HG03060 (cell line): Measurements from ENCODE around the gene SPPL3.

Experiments used
- ATAC-seq: cut with Tn5 transposase; IDR thresholded peaks from one replicate; pipeline ENCODE4 v1.9.1; 2021; ENCODE audit warnings: low read depth, moderate number of reproducible peaks; ENCODE audit not compliant: unreplicated experiment

The SPPL3 gene

DNA sequence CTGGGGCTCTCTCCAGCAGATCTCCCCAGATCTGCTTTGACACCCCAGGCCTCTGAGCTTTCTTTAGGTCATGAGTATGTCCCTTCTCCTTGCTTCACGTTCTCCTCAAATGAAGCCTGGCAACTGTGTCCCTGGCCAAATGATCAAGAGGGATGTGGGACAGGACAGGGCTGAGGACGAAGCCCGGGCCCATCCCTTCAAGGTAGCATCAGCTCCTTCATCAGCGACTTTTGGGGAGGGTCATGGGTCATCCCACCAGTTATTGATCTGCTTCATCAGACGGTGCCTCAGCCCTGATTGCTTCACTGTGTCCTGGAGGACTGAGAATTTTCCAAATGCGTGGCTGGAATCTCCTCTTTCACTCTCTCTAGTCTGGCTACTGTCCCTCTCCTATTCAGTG, 146.2 kb downstream of the SPPL3 start:
- ATAC-seq = no peak

DNA sequence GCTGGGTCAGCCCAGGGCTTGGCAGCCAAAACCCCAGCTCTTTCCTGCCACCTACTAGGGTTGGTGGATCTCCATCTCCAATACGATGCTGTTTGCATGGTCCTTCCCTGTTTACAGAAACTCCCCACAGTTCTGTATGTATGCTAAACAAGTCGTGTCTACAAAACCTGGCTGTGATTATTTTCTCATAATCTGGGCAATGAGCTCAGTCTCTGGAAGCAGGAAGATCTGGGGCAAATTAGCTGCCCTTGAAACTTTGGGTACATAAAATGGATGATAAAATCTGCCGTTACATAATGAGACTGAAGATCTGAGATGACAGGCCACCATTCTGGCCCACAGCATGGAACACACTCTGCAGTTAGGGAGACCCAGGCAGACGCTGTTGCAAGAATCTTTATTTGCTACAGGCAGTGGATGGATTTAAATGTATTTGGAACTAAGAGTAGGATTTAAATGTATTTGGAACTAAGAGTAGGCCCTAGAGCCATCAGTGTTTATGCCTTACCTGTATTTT, 146.9 kb downstream of the SPPL3 start:
- ATAC-seq = no peak

DNA sequence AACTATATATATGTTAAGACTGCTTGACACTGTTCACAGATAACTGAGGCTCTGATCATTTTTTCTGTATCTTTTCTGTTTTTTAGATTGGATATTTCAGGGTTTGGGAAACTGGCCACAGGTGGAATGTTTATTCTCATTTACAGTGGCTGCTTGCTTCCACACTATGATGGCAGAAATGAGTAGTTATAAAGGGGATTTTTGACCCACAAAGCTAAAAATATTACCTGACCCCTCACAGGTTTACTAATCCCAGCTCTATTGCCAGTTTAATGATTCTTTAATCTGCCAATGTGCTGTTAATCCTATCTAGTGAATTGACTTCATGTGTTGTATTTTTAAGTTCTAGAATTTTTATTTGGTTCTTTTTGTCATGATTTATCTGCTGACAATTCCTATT, 148.9 kb downstream of the SPPL3 start:
- no peak for ATAC-seq

DNA sequence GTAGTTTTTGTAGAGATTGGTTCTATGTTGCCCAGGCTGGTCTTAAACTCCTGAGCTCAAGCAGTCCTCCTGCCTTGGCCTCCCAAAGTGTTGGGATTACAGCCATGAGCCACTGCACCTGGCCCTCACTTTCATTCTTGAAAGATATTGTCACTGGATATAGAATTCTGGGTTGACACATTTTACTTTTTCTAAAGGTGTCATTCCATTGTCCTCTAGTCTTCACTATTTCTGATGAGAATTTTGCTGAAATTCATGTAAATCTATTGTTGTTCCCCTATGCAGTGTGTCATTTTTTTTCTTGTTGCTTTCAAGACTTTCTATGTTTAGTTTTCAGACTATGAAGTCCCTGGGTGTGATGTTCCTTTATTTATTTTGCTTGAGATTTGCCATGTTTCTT, 149.4 kb downstream of the SPPL3 start:
- no peak for ATAC-seq

DNA sequence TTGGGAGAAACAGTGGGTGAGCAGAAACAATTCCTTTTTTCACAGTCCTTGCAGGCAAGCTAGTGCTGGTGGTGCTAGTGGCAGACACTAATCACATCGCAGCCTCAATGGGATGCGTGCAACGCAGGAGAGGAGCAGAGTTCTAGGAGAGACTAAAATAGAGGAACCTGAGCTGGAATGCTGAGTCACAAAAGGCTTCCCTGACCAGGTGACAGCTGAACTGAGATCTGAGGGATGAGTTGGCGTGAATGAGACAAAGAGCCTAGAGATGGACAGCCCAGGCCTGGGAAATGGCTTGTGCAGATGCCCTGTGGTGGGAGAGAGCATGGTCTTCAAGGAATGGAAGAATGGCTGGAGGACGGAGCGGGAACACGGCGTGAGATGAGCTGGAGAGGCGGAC, 152.8 kb downstream of the SPPL3 start:
- no peak for ATAC-seq

DNA sequence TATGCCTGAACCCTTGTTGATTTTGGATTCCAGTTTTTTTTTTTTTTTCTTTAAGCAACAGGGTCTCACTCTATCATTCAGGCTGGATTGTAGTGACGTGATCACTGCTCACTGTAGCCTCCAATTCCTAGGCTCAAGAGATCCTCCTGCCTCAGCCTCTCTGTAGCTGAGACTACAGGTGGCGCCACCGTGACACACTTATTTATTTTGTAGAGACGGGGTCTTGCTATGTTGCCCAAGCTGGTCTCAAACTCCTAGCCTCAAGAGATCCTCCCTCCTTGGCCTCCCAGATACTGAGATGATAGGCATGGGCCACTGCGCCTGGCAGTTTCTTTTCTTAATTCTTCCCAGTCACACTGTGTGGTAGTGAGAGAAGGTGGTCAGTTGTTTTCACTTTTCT, 153.4 kb downstream of the SPPL3 start:
- ATAC-seq = no peak

DNA sequence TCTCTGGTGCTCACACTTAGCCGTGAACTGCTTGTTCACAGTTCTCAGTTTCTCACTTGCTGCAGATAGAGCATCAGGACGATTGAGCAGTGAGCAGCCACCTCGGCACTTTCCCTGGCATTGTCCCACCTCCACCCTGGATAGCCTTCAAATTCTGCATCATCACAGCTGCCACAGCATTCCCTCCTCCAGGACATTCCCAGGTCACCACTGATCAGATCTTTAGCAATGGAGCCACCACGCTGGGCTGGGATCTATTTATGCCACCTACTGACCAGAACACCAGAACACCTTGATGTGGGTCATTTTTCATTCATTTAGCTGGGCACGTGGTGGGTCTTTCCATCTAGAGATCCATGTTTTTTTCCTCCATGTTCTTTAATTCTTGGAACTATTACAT, 154.9 kb downstream of the SPPL3 start:
- no peak for ATAC-seq

DNA sequence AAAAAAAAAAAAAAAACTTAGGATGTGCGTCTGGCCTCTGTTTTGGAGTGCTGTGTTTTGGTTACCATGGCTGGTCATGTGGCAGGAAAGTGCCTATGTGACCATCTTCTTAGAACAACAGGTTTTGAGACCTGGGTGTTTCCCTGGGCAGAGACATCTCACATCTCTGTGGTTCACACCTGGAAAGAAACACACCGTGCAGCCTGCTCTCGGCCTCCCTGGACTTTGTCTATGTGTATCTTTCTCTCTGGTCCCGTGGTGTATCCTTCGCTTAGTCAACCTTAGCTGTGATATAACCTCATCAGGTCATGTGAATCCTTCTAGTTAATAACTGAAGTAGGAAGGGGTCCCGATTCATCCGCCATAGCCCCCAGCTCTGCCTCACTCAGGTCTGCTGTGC, 155.9 kb downstream of the SPPL3 start:
- ATAC-seq = no peak

DNA sequence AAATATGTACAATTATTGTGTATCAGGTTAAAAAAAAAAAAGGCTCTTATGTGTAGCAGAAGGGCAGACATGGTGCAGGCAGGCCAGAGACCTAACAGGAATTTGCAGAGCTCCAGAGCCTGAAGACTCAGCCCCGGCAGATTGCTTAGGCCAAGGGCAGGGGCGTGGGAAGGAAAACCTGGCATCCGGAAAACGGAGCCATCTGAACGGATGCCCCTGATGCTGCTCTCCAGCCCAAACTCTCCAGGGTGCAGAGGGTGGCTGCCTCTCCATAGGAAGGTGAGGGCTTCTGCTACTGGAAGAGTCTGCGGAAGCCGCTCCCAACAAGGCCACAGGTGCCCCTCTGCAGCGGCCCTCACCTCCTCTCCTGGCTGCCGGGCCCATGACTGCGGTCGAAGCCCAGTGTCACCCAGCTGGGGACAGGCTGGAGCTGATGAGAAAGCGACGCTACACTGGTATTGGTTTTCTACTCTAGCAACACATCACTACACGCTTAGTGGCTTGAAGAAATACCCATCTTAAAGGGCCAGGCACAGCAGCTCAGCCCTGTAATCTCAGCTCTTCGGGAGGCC, 159.2 kb downstream of the SPPL3 start:
- ATAC-seq = no peak

DNA sequence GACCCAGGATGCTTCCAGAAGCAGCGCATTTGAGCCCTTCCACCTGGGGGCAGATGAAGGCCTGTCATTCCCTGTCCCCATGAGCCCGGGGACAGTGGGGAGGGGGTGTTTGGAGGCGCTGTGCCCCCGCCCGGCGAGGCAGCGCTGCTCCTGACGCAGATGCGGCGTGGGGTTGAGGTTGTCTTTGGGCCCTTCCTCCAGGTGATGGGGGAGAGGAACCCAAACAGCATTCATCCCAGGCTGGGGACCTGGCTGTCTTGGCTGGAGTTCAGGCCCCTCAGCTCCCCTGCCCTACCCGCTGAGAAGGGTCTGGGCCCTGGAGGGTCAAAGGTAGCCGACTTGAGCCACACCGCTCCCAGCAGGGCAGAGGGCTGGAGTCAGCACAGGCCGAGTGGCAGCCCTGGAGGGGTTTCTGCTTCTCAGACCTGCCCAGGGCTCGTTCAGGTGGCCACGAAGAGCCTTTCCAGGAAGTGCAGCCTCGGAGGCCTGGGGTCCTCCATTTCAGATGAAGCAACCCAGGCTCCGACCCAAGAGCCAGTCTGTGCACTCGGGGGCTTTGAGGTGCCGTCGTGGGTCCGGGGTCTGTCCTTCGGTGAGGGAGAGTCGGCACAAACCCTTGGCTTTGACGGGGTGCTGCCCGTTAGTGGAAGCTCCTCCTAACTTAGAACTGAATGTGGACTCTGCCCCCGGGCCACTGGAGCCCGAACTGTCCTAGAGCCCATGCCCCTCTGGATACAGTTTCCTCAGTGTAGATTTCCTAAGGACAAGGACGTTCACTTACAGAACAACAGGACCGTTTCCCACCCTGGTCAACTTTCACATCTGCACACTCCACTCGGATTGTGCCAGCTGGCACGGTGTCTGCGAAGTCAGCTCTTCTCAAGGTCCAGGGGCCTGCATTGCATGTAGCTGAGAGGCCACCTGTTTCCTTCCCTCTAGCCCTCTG, 162.4 kb downstream of the SPPL3 start:
- no peak for ATAC-seq

DNA sequence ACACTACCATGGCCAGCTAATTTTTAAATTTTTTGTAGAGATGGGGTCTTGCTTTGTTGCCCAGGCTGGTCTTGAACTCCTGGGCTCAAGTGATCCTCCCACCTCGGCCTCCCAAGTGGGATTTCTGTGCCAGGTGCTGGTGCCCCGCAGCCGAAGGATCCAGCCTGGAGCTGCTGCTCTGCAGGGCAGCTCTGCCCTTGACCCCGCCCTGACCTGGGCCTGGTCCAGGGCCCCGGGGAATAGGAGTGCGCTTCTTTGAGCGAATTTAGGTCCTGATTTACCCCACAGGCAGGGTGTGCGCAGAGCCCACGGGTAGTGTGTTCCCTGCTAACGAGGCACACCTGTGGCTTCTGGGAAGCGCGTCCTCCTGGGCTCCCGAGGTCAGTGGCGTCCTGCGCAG, 163.3 kb downstream of the SPPL3 start:
- no peak for ATAC-seq

DNA sequence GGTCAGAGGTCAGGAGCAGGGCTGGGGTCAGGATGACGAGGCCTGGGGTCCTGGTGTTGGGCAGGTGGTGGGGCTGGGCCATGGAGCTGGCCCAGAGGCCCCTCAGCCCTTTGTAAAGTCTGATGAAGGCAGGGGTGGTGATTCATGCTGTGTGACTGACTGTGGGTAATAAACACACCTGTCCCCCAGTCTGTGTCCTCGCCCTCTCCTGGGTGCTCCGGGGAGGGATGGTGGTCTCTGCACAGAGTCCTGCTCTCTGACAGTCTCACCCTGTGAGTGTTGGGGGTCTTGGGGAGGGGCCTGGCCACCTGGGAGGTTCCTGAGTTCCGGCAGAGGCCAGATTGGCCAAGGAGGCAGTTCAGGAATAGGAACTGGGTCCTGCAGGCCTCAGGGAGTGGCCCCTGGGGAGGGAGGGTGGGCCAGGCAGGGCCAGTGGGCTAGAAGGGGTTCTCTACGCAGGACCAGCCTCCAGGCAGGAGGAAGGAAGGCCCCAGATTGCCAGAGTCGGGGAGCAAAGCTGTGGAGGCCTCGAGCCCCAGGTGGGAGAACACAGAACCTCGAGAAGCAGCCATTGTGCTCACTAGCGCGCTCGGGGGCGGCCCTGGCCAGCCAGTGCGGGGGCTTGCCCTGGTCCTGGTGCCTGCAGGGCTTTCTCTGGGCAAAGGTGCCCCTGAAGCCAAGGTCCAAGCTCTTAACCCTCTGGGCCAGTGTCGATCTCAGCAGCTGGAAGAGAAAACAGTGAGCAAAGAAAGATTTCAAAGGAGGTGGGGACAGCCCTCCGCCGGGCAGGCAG, 164.1 kb downstream of the SPPL3 start:
- ATAC-seq = no peak

DNA sequence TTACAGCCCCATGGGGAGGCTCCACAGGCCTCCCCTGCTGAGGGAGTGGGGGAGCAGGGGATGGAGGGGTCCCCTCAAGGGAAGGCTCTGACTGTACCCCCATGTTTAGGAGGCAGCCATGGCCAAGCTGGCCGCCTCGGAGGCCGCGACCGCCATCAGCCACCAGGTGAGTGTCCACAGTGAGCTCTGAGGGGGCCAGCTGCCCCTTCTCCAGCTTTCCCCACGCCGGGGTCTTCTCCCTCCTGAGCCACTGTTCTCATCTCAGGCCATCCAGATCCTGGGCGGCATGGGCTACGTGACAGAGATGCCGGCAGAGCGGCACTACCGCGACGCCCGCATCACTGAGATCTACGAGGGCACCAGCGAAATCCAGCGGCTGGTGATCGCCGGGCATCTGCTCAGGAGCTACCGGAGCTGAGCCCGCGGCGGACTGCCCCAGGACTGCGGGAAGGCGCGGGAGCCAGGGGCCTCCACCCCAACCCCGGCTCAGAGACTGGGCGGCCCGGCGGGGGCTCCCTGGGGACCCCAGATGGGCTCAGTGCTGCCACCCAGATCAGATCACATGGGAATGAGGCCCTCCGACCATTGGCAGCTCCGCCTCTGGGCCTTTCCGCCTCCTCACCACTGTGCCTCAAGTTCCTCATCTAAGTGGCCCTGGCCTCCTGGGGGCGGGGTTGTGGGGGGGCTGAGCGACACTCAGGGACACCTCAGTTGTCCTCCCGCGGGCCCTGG, 165.0 kb downstream of the SPPL3 start:
- ATAC-seq = no peak

DNA sequence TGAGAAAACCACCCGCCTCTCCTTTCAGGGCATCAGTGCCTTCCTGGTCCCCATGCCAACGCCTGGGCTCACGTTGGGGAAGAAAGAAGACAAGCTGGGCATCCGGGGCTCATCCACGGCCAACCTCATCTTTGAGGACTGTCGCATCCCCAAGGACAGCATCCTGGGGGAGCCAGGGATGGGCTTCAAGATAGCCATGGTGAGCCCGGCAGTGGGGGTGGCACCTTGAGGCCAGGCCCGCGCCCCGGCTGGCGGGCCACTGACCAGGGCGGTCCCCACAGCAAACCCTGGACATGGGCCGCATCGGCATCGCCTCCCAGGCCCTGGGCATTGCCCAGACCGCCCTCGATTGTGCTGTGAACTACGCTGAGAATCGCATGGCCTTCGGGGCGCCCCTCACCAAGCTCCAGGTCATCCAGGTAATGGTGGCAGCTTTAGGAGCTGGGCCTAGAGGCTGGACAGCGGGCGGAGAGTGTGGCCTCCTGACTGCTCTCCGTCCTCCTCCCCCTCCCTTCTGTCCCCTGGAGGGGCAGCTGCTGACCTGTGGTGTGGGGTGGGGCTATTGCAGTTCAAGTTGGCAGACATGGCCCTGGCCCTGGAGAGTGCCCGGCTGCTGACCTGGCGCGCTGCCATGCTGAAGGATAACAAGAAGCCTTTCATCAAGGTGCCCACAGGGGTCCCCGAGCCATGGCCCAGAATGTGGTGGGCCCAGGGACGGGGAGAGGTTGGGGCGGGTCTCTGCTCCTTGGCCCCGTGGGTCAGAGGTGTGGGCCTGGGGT, 165.7 kb downstream of the SPPL3 start:
- no peak for ATAC-seq

DNA sequence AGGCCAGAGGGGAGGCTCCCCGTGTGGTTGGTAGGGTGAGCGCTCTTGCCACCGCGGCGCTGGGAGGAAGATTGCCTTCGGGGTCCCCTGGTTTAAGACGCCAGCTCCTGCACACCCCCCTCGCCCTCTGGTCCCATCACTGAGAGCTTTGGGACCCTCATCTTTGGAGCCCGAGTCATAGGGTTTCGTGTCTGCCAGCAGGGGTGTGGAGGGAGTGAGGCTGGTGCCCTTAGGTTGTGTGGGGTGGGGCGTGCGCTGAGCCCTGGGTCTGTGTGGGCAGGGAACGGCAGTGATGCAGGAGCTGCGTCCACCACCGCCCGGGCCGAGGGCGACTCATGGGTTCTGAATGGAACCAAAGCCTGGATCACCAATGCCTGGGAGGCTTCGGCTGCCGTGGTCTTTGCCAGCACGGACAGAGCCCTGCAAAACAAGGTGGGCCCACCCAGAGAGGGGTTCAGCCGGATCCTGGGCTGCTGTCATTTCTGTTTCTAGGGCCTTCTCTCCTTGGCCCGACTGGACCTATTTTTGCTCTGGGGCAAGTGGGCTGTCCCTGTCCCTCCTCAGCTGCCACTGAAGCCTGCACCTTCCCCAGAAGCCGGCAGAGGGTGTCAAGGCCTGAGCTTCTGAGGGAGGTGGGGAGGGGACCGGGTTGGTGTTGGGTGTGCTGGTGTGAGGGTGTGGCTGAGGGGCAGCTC, 166.5 kb downstream of the SPPL3 start:
- ATAC-seq = no peak

DNA sequence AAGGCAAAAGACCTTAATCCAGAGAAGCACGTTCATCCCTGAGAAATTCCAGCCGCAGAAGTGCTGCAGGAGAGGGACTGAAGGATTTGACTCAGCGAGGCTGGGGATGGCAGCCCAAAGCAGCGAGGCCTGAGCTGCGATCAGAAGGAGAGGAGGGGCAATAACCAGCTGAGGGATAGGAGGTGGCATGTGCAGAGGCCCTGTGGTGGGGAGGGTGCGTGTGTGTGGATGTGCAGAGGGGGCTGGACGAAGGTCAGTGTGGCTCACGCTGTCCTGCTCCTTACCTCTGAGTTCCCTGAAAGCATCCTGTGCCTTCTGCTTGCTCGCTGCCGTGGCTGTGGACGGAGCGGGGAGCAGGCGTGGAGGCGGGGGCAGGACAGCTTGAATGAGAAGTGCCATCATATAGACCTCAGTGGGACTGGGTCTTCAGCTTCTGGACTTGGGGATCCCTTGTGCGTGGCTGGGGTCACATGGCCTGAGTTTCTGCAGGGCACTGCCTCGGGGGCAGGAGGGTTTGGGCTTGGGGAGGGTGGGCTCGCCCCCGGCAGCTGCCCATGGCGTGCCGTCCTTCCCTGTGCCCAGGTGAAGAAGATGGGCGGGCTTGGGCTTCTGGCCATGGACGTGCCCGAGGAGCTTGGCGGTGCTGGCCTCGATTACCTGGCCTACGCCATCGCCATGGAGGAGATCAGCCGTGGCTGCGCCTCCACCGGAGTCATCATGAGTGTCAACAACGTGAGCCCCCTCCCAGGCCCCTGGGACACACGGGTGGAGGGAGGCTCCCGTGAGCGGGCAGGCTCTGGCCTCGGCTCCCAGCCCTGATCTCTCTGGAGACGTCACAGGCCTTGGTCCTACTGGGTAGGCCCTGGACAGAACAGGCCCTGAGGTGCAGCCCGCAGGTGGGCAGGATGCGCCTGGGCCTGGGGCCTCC, 167.5 kb downstream of the SPPL3 start:
- ATAC-seq = no peak

DNA sequence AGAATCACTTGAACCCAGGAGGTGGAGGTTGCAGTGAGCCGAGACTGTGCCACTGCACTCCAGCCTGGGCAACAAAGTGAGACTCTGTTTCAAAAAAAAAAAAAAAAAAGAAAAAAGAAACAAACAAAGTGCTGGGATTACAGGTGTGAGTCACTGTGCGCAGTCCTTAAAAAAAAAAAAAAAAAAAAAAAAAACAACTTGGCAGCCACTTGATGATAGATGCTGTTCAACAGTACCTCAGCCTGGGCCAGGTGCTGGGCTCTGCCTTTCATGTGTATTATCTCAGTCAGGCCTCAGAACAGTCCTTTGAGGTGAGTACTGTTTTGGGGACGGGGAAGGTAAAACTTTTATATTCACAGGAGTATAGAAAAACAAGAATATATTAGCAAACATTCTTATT, 169.0 kb downstream of the SPPL3 start:
- ATAC-seq = no peak

DNA sequence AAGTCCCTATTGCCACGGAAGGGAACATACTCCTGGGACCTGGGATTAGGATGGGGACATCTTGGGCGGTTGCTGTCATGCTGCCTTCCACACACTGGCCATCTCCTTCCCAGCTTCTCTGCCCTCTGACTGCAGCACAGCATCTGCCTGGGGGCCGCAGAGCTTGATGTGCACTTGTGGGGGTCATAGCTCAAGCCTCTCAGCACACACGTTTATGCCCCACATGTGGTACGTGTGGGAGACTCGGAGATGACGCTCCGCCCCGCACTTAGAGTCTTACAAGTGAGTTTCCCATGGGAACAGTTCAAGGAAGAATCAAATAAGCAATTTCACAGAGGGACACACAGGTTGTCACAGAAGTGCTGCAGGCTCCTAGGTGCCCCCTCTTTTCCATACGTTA, 169.9 kb downstream of the SPPL3 start:
- no peak for ATAC-seq
